ENCODE measurements around the gene SERPINF2.
"Not testable (repeated sequence)": the region's sequence is repeated elsewhere in the genome, so short reads cannot be mapped to it uniquely, and the experiment has no call there.

The SERPINF2 gene

GRCh38 chr17:1735418-1735817, 7.3 kb upstream of the SERPINF2 start:
- DNase-seq (ENCODE audit: low read depth, low spot score): no peak

GRCh38 chr17:1735834-1736347, 6.8 kb upstream of the SERPINF2 start:
- DNase-seq (ENCODE audit: low read depth, low spot score): no peak

- DNase-seq (ENCODE audit: low read depth, low spot score): no peak
Observed at GRCh38 chr17:1736348-1737281, 6.1 kb upstream of the SERPINF2 start.

GRCh38 chr17:1737531-1738291, 5.0 kb upstream of the SERPINF2 start:
- DNase-seq (ENCODE audit: low read depth, low spot score): no peak

- not testable (repeated sequence) for DNase-seq (ENCODE audit: low read depth, low spot score)
Observed at GRCh38 chr17:1741899-1742298, 772 bp upstream of the SERPINF2 start.

GRCh38 chr17:1743088-1743439, 393 bp downstream of the SERPINF2 start:
- DNase-seq (ENCODE audit: low read depth, low spot score): no peak

GRCh38 chr17:1744551-1745512, 2.2 kb downstream of the SERPINF2 start:
- DNase-seq (ENCODE audit: low read depth, low spot score): no peak

- no peak for DNase-seq (ENCODE audit: low read depth, low spot score)
Observed at GRCh38 chr17:1745513-1746020, 2.9 kb downstream of the SERPINF2 start.

- DNase-seq (ENCODE audit: low read depth, low spot score): no peak
Observed at GRCh38 chr17:1746975-1747543, 4.4 kb downstream of the SERPINF2 start.

GRCh38 chr17:1750628-1751027, 8.0 kb downstream of the SERPINF2 start:
- DNase-seq (ENCODE audit: low read depth, low spot score): no peak

GRCh38 chr17:1752425-1753262, 10.0 kb downstream of the SERPINF2 start:
- DNase-seq (ENCODE audit: low read depth, low spot score): no peak

- no peak for DNase-seq (ENCODE audit: low read depth, low spot score)
Observed at GRCh38 chr17:1753767-1754429, 11.2 kb downstream of the SERPINF2 start.

GRCh38 chr17:1754430-1755112, 11.9 kb downstream of the SERPINF2 start:
- no peak for DNase-seq (ENCODE audit: low read depth, low spot score)

- DNase-seq (ENCODE audit: low read depth, low spot score): no peak
Observed at GRCh38 chr17:1755252-1755826, 12.7 kb downstream of the SERPINF2 start.

- DNase-seq (ENCODE audit: low read depth, low spot score): no peak
Observed at GRCh38 chr17:1755827-1756262, 13.2 kb downstream of the SERPINF2 start.

GRCh38 chr17:1758807-1759206, 16.1 kb downstream of the SERPINF2 start:
- DNase-seq (ENCODE audit: low read depth, low spot score): no peak

GRCh38 chr17:1759529-1759928, 16.9 kb downstream of the SERPINF2 start:
- DNase-seq (ENCODE audit: low read depth, low spot score): no peak

GRCh38 chr17:1762233-1762900, 19.7 kb downstream of the SERPINF2 start:
- no peak for DNase-seq (ENCODE audit: low read depth, low spot score)

All from smooth muscle cell of the brain vasculature (primary cell).